ENCODE measurements around the gene HOXB3. TPM values are rescaled to one million over a fixed set of nuclear protein-coding genes. Genes with fewer than 3 reads are reported as not detected.

The HOXB3 gene
- total and polyA plus RNA-seq, 2 of the 13 experiments (the other 11 are each of a cell fraction or from before 2014, with no cell fraction given) = not detected

DNA sequence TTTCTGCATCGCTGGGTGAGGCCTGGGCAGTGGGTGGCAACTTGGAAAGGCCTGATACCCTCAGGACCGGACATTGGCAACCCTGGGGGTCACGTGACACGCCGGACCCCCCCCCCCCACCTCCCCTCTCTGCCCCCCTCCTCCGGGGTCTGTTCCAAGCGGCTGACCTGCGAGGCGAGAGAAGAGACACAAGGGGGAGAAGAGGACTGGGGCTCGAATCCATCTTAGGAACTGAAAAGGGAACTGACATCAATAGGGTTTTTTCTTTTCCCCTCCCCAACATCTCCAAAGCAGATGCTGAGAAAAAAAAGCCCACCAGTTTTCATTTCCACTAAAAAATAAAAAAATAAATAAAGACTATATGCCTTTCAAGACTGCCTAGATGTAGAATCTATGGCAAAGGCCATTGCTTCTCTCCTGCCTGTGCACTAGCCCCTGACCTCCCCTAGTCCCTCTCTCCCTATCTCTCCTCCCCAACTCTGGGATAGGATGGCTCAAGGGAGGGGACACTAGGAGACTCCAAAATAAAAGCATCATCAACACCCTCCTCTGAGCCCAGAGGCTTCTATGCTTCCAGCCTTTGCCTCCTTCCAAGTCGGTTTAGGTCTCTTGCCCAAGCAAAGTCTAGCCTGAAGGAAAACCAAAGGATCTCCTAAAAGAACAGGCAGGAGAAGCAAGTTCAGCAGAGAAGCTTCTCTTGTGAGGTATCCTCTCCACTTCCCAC is 37.4 kb downstream of the HOXB3 start:
- DNase-seq (ENCODE audit: low spot score) (no peak), ATAC-seq (no peak), FAIRE-seq (no peak)
- Histone ChIP-seq H3K27ac (ENCODE audit: extremely low read length, insufficient read depth, low read length) (no peak overlapping the region), H3K9ac (ENCODE audit: insufficient read depth, low read depth, low read length) (no peak overlapping the region), H3K4me3 (replicated peaks in 1 of 3; ENCODE audit: insufficient read depth in 1 of 3, low read depth in 2 of 3, low read length in 3 of 3) (no peak overlapping the region), H3K36me3 (replicated peaks in 1 of 2; ENCODE audit: control insufficient read depth in 1 of 2, insufficient read depth in 2 of 2, low read length in 2 of 2) (no peaks in the 10 kb centered on the region), H3K9me3 (ENCODE audit: low read length) (no peaks in the 10 kb centered on the region), H3K27me3 (ENCODE audit: control insufficient read depth in 1 of 2, insufficient read depth in 2 of 2, low read length in 2 of 2) (peaks cover 22 to 92% of the 10 kb centered on the region in 2 experiments), H3K4me2 (ENCODE audit: low read depth, low read length) (no peak overlapping the region; the same call in 1 of the 2 replicates), H3K4me1 (ENCODE audit: insufficient read depth, low read length) (no peaks in the 10 kb centered on the region), H4K20me1 (ENCODE audit: insufficient read depth, low read length) (no peaks in the 10 kb centered on the region; the same call in 1 of the 2 replicates), H2AFZ (ENCODE audit: low read length) (no peak overlapping the region), H3K79me2 (ENCODE audit: insufficient read depth, low read length) (no peaks in the 10 kb centered on the region)
- BruUV-seq (replicated peaks) = no TSS peak
- in situ Hi-C loops (cut with HindIII; ENCODE audit: extremely low pct_ligation_motif_present, low pct_unique_long_range_greater_than_20kb) = no loop called here
- 2% methylated on average over 8 of the region's 11 CpGs for WGBS (ENCODE audit: low lambda C conversion rate)
- CTCF ChIA-PET (ENCODE audit: low intra/inter-chr PET ratio, low total read pairs) = no interaction called here
- intact Hi-C loops (cut with micrococcal nuclease; ENCODE audit: unreplicated experiment) = no loop called here
- POLR2A ChIA-PET = no interaction called here
- TF ChIP-seq ZNF546 (CRISPR knock-in tag; conservative IDR thresholded peaks at IDR 0.05) = no peak
- TF ChIP-seq ZNF44 (CRISPR knock-in tag; IDR thresholded peaks at IDR 0.05) = no peak
- no peak for TF ChIP-seq ZNF703 (CRISPR knock-in tag; IDR thresholded peaks at IDR 0.05; ENCODE audit: borderline replicate concordance)
- TF ChIP-seq, protein P1, sequence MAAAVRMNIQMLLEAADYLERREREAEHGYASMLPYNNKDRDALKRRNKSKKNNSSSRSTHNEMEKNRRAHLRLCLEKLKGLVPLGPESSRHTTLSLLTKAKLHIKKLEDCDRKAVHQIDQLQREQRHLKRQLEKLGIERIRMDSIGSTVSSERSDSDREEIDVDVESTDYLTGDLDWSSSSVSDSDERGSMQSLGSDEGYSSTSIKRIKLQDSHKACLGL (CRISPR knock-in tag; IDR thresholded peaks at IDR 0.05) = no peak
- no peak for TF ChIP-seq ZNF83 (CRISPR knock-in tag; IDR thresholded peaks at IDR 0.05; ENCODE audit: borderline replicate concordance)
- TF ChIP-seq ZNF883 (CRISPR knock-in tag; IDR thresholded peaks at IDR 0.05; ENCODE audit: not compliant biosample characterization) = no peak
- TF ChIP-seq ZNF510 (CRISPR knock-in tag; IDR thresholded peaks at IDR 0.05; ENCODE audit: low read depth) = no peak
- TF ChIP-seq ZC3H4 (CRISPR knock-in tag; IDR thresholded peaks at IDR 0.05; ENCODE audit: borderline replicate concordance) = no peak
- no peak for TF ChIP-seq PPARG (CRISPR knock-in tag; conservative IDR thresholded peaks at IDR 0.05)
- no peak for TF ChIP-seq TEAD2 (CRISPR knock-in tag; IDR thresholded peaks at IDR 0.05)
- TF ChIP-seq ZSCAN9 (CRISPR knock-in tag; IDR thresholded peaks at IDR 0.05; ENCODE audit: borderline replicate concordance) = no peak
- TF ChIP-seq, protein P2, sequence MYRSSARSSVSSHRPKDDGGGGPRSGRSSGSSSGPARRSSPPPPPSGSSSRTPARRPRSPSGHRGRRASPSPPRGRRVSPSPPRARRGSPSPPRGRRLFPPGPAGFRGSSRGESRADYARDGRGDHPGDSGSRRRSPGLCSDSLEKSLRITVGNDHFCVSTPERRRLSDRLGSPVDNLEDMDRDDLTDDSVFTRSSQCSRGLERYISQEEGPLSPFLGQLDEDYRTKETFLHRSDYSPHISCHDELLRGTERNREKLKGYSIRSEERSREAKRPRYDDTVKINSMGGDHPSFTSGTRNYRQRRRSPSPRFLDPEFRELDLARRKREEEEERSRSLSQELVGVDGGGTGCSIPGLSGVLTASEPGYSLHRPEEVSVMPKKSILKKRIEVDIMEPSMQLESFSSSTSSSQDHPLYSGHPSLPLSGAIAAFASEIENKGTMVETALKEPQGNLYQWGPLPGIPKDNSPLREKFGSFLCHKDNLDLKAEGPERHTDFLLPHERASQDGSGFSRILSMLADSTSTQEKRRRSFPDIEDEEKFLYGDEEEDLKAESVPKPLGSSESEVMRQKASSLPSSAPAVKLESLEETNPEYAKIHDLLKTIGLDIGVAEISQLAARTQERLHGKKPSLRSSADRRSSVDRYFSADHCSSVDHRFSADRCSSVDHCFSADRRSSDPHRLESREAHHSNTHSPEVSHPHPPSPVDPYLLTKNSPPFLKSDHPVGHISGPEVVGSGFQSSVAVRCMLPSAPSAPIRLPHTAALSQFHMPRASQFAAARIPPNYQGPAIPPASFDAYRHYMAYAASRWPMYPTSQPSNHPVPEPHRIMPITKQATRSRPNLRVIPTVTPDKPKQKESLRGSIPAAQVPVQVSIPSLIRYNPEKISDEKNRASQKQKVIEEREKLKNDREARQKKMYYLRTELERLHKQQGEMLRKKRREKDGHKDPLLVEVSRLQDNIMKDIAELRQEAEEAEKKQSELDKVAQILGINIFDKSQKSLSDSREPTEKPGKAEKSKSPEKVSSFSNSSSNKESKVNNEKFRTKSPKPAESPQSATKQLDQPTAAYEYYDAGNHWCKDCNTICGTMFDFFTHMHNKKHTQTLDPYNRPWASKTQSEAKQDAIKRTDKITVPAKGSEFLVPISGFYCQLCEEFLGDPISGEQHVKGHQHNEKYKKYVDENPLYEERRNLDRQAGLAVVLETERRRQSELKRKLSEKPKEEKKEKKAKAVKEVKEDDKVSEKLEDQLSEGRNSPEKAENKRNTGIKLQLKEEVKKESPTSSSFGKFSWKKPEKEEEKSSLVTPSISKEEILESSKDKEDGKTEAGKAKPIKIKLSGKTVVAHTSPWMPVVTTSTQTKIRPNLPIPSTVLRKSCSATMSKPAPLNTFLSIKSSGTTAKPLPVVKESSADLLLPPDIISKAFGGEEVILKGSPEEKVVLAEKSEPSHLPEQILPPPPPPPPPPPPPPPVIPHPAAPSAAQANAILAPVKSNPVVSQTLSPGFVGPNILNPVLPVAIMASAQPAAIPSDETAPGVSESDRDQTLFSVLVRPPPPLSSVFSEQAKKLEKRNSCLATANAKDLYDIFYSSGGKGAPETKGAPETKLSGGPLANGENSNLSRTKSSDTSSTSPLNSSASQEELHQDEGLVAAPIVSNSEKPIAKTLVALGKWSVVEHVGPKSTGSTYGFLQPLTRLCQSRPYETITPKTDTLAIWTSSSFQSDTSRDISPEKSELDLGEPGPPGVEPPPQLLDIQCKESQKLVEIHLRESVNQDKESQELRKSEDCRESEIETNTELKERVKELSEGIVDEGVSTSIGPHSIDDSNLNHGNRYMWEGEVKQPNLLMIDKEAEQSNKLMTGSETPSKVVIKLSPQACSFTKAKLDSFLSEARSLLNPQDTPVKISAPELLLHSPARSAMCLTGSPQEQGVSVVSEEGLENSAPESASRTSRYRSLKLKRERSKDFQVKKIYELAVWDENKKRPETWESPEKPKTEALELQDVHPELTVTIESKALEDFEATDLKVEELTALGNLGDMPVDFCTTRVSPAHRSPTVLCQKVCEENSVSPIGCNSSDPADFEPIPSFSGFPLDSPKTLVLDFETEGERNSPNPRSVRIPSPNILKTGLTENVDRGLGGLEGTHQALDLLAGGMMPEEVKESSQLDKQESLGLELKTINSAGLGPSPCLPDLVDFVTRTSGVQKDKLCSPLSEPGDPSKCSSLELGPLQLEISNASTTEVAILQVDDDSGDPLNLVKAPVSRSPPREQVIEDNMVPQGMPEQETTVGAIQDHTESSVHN (CRISPR knock-in tag; IDR thresholded peaks at IDR 0.05) = no peak
- TF ChIP-seq, protein P3, sequence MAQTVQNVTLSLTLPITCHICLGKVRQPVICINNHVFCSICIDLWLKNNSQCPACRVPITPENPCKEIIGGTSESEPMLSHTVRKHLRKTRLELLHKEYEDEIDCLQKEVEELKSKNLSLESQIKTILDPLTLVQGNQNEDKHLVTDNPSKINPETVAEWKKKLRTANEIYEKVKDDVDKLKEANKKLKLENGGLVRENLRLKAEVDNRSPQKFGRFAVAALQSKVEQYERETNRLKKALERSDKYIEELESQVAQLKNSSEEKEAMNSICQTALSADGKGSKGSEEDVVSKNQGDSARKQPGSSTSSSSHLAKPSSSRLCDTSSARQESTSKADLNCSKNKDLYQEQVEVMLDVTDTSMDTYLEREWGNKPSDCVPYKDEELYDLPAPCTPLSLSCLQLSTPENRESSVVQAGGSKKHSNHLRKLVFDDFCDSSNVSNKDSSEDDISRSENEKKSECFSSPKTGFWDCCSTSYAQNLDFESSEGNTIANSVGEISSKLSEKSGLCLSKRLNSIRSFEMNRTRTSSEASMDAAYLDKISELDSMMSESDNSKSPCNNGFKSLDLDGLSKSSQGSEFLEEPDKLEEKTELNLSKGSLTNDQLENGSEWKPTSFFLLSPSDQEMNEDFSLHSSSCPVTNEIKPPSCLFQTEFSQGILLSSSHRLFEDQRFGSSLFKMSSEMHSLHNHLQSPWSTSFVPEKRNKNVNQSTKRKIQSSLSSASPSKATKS (CRISPR knock-in tag; IDR thresholded peaks at IDR 0.05) = no peak
